HepG2 (cell line): ENCODE measurements around the gene DGAT2. TPM values are rescaled to one million over a fixed set of nuclear protein-coding genes. Genes with fewer than 3 reads are reported as not detected.

Experiments used
- CHD4 ChIP-seq: fragments of 200-600 bp; sonication (generic); IDR thresholded peaks from 2 replicates; pipeline ENCODE4 v1.7.0; 2017; ENCODE audit warnings: mild to moderate bottlenecking, low read length, borderline replicate concordance
- EZH2 ChIP-seq: conservative IDR thresholded peaks from 2 replicates; pipeline ENCODE4 v1.6.1; 2012; ENCODE audit warnings: mild to moderate bottlenecking, low read depth, low read length, moderate library complexity
- KDM5B ChIP-seq: sonication (generic); formaldehyde crosslinking; IDR thresholded peaks from 2 replicates; pipeline ENCODE4 v1.4.0; 2020; ENCODE audit warnings: missing genetic modification reagents, mild to moderate bottlenecking, borderline replicate concordance
- MAF1 ChIP-seq: sonication (generic); formaldehyde crosslinking; IDR thresholded peaks from 2 replicates; pipeline ENCODE4 v1.5.0; 2020; ENCODE audit warnings: missing genetic modification reagents, borderline replicate concordance
- MED13 ChIP-seq: sonication (generic); formaldehyde crosslinking; IDR thresholded peaks from 2 replicates; pipeline ENCODE4 v1.5.0; 2020; ENCODE audit warnings: missing genetic modification reagents
- MIXL1 ChIP-seq: IDR thresholded peaks from 2 replicates; pipeline ENCODE4 v1.6.1; 2016
- NKX3-1 ChIP-seq: sonication (generic); formaldehyde crosslinking; IDR thresholded peaks from 2 replicates; pipeline ENCODE4 v1.5.0; 2020; ENCODE audit warnings: missing genetic modification reagents
- NR3C1 ChIP-seq: sonication (generic); formaldehyde crosslinking; IDR thresholded peaks from 2 replicates; pipeline ENCODE4 v1.4.0; 2020; ENCODE audit warnings: missing genetic modification reagents
- POLR2A ChIP-seq, 2 experiments: IDR thresholded peaks; 2 replicates each; pipeline ENCODE4 v1.6.1; 2011; ENCODE audit warnings: low read depth in 2 of 2, low read length in 2 of 2, mild to moderate bottlenecking in 1 of 2, moderate library complexity in 1 of 2; ENCODE audit not compliant: insufficient read depth in 1 of 2
- RFX1 ChIP-seq: fragments of 450-650 bp; IDR thresholded peaks from 2 replicates; pipeline ENCODE4 v1.6.1; 2017
- SP2 ChIP-seq: sonication (generic); formaldehyde crosslinking; IDR thresholded peaks from 2 replicates; pipeline ENCODE4 v1.5.1; 2020; ENCODE audit warnings: mild to moderate bottlenecking, missing genetic modification reagents
- ZBTB7A ChIP-seq: sonication (generic); formaldehyde crosslinking; IDR thresholded peaks from 2 replicates; pipeline ENCODE4 v1.8.0; 2022; ENCODE audit warnings: mild to moderate bottlenecking, missing genetic modification reagents
- ZMAT3 ChIP-seq: sonication (generic); formaldehyde crosslinking; conservative IDR thresholded peaks from 2 replicates; pipeline ENCODE4 v1.7.0; 2021; ENCODE audit warnings: missing genetic modification reagents
- ZNF121 ChIP-seq: sonication (generic); formaldehyde crosslinking; IDR thresholded peaks from 2 replicates; pipeline ENCODE4 v1.5.0; 2020; ENCODE audit warnings: mild to moderate bottlenecking, missing genetic modification reagents
- ZNF124 ChIP-seq: sonication (generic); formaldehyde crosslinking; IDR thresholded peaks from 2 replicates; pipeline ENCODE4 v1.4.0; 2020; ENCODE audit warnings: missing genetic modification reagents
- ZNF24 ChIP-seq: fragments of 450-650 bp; IDR thresholded peaks from 2 replicates; pipeline ENCODE4 v1.6.1; 2017; ENCODE audit warnings: antibody characterized with exemption, mild to moderate bottlenecking
- ZNF547 ChIP-seq: sonication (generic); formaldehyde crosslinking; IDR thresholded peaks from 2 replicates; pipeline ENCODE4 v1.5.1; 2020; ENCODE audit warnings: mild to moderate bottlenecking, missing genetic modification reagents
- ZNF557 ChIP-seq: sonication (generic); formaldehyde crosslinking; IDR thresholded peaks from 2 replicates; pipeline ENCODE4 v1.4.0; 2020; ENCODE audit warnings: missing genetic modification reagents
- ZNF577 ChIP-seq: sonication (generic); formaldehyde crosslinking; IDR thresholded peaks from 2 replicates; pipeline ENCODE4 v1.4.0; 2020; ENCODE audit warnings: mild to moderate bottlenecking, low read depth, missing genetic modification reagents, borderline replicate concordance
- ZNF652 ChIP-seq: IDR thresholded peaks from 2 replicates; pipeline ENCODE4 v1.6.1; 2016; ENCODE audit warnings: low read depth, borderline replicate concordance
- ZNF709 ChIP-seq: sonication (generic); formaldehyde crosslinking; IDR thresholded peaks from 2 replicates; pipeline ENCODE4 v1.5.0; 2020; ENCODE audit warnings: mild to moderate bottlenecking, missing genetic modification reagents
- ZNF761 ChIP-seq: sonication (generic); formaldehyde crosslinking; conservative IDR thresholded peaks from 2 replicates; pipeline ENCODE4 v1.4.0; 2020; ENCODE audit warnings: mild to moderate bottlenecking, missing genetic modification reagents
- polyA plus RNA-seq, 8 experiments: library from polyadenylated mRNA; depleted of rRNA in 3 of 8; stranded (reverse) in 7 of 8; unstranded in 1 of 8; fragments of >200 nt; fragmentation: Illumina TruSeq in 4 of 8; extraction: Trizol in 4 of 8; gene quantifications; 2 replicates each; pipeline versions ENCODE4 v1.2.1 to v1.2.3, GENCODE V29; 2011 to 2016; ENCODE audit warnings: low read depth in 4 of 8, missing spikeins in 1 of 8, mixed read lengths in 1 of 8; ENCODE audit not compliant: insufficient read depth in 1 of 8
- total RNA-seq, 5 experiments: library from RNA; depleted of rRNA; stranded (reverse); fragments of >200 nt; fragmentation: Illumina TruSeq; extraction: Trizol; gene quantifications; 2 replicates each; pipeline ENCODE4 v1.2.3, GENCODE V29; 2016; ENCODE audit warnings: low read depth in 1 of 5
- TF ChIP-seq, protein P1 (sequence below): sonication (generic); formaldehyde crosslinking; IDR thresholded peaks from 2 replicates; pipeline ENCODE4 v1.9.0; 2021; ENCODE audit warnings: missing genetic modification reagents, borderline replicate concordance
- TF ChIP-seq, protein P2 (sequence below): sonication (generic); formaldehyde crosslinking; IDR thresholded peaks from 2 replicates; pipeline ENCODE4 v1.4.0; 2020; ENCODE audit warnings: mild to moderate bottlenecking, missing genetic modification reagents
- TF ChIP-seq, protein P3 (sequence below), 2 experiments: fragments of 450-650 bp in 1 of 2; sonication (generic) in 1 of 2; formaldehyde crosslinking; IDR thresholded peaks; 2 replicates each; pipeline versions ENCODE4 v1.5.0 to v1.8.0; 2020 to 2022; ENCODE audit warnings: mild to moderate bottlenecking in 1 of 2, missing genetic modification reagents in 1 of 2
- TF ChIP-seq, protein P4 (sequence below): sonication (generic); formaldehyde crosslinking; IDR thresholded peaks from 2 replicates; pipeline ENCODE4 v1.4.0; 2020; ENCODE audit warnings: mild to moderate bottlenecking, missing genetic modification reagents

The DGAT2 gene
- total and polyA plus RNA-seq, 2 of the 13 experiments (the other 11 are each of a cell fraction or from before 2014, with no cell fraction given): 39.0 to 65.6 TPM

DNA sequence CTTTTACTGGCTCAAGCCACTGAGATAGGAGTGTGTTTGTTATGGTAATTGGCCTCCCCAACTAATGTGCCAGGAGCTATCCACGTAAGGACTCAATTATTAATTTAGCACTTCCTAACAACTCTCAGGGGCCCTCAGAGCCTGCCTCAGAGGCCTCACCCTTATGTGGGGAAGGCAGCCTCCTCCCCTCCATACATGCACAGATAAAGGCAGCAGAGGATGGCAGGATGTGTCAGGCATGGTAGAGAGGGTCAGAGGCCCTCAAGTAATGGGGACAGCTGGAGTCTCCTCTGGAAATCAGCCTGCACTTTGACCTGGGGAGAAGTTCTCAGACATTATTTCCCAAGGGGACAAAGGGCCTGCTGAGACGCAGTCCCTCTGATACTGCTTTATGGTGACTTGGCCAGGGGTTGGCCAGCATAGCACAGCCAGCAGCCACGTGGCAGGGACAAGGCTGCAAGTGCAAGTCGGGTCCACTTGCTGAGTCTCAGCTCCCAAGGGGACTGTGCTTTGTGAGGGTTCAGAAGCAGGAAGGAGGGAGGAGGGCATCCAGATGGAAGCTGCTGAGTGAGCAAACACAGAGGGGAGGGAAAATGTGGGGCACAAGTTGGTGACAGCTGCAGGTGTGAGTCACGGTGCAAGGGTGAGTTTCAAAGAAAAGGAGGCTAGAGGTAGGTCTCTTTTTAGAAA is 33.9 kb upstream of the DGAT2 start (continued):
- TF ChIP-seq, protein P1, sequence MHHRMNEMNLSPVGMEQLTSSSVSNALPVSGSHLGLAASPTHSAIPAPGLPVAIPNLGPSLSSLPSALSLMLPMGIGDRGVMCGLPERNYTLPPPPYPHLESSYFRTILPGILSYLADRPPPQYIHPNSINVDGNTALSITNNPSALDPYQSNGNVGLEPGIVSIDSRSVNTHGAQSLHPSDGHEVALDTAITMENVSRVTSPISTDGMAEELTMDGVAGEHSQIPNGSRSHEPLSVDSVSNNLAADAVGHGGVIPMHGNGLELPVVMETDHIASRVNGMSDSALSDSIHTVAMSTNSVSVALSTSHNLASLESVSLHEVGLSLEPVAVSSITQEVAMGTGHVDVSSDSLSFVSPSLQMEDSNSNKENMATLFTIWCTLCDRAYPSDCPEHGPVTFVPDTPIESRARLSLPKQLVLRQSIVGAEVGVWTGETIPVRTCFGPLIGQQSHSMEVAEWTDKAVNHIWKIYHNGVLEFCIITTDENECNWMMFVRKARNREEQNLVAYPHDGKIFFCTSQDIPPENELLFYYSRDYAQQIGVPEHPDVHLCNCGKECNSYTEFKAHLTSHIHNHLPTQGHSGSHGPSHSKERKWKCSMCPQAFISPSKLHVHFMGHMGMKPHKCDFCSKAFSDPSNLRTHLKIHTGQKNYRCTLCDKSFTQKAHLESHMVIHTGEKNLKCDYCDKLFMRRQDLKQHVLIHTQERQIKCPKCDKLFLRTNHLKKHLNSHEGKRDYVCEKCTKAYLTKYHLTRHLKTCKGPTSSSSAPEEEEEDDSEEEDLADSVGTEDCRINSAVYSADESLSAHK (CRISPR knock-in tag): no peak
- TF ChIP-seq SP2 (CRISPR knock-in tag) (no peak), ZNF121 (CRISPR knock-in tag) (no peak), NKX3-1 (no peak), ZNF577 (no peak), ZNF709 (CRISPR knock-in tag) (no peak), ZNF24 (no peak), MED13 (no peak), ZMAT3 (0 out of 2 replicates have a peak, but pooled peaks have one; percentile 59), ZNF557 (CRISPR knock-in tag) (no peak), MAF1 (no peak), KDM5B (CRISPR knock-in tag) (no peak), CHD4 (no peak), EZH2 (no peak), ZBTB7A (CRISPR knock-in tag) (no peak), ZNF547 (no peak), POLR2A (IDR thresholded peaks at IDR 0.05; ENCODE audit: insufficient read depth in 1 of 2, low read depth in 2 of 2, low read length in 2 of 2) (peak in 1 of 2 experiments; percentile 35; a peak in 1 of 4 replicates), NR3C1 (CRISPR knock-in tag) (no peak), ZNF124 (CRISPR knock-in tag) (no peak), ZNF652 (CRISPR knock-in tag) (no peak), MIXL1 (CRISPR knock-in tag) (peak; percentile 19; the same call in 1 of the 2 replicates), RFX1 (no peak), ZNF761 (CRISPR knock-in tag) (no peak)
- TF ChIP-seq, protein P2, sequence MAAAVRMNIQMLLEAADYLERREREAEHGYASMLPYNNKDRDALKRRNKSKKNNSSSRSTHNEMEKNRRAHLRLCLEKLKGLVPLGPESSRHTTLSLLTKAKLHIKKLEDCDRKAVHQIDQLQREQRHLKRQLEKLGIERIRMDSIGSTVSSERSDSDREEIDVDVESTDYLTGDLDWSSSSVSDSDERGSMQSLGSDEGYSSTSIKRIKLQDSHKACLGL: no peak
- TF ChIP-seq, protein P3, sequence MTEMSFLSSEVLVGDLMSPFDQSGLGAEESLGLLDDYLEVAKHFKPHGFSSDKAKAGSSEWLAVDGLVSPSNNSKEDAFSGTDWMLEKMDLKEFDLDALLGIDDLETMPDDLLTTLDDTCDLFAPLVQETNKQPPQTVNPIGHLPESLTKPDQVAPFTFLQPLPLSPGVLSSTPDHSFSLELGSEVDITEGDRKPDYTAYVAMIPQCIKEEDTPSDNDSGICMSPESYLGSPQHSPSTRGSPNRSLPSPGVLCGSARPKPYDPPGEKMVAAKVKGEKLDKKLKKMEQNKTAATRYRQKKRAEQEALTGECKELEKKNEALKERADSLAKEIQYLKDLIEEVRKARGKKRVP (CRISPR knock-in tag; IDR thresholded peaks at IDR 0.05): no peak
- TF ChIP-seq, protein P4, sequence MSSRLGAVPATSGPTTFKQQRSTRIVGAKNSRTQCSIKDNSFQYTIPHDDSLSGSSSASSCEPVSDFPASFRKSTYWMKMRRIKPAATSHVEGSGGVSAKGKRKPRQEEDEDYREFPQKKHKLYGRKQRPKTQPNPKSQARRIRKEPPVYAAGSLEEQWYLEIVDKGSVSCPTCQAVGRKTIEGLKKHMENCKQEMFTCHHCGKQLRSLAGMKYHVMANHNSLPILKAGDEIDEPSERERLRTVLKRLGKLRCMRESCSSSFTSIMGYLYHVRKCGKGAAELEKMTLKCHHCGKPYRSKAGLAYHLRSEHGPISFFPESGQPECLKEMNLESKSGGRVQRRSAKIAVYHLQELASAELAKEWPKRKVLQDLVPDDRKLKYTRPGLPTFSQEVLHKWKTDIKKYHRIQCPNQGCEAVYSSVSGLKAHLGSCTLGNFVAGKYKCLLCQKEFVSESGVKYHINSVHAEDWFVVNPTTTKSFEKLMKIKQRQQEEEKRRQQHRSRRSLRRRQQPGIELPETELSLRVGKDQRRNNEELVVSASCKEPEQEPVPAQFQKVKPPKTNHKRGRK (CRISPR knock-in tag): no peak
